K562 (cell line): ENCODE results near the gene SEC61G. TPM values are rescaled to one million over a fixed set of nuclear protein-coding genes. Genes with fewer than 3 reads are reported as not detected.

Experiments
- CXXC5 ChIP-seq: fragments of 250-450 bp; sonication (Bioruptor Pico); IDR thresholded peaks from 2 replicates; pipeline ENCODE4 v1.8.0; 2022; ENCODE audit warnings: inconsistent platforms, mild to moderate bottlenecking, moderate library complexity
- ELF4 ChIP-seq: fragments of 450-650 bp; formaldehyde crosslinking; IDR thresholded peaks from 2 replicates; pipeline ENCODE4 v1.4.0; 2022; ENCODE audit warnings: missing genetic modification characterization
- FOS ChIP-seq: IDR thresholded peaks from 3 replicates; pipeline ENCODE4 v1.6.1; 2011; ENCODE audit not compliant: insufficient read length; ENCODE audit errors: extremely low read depth
- FOXJ2 ChIP-seq: fragments of 200-800 bp; sonication (Bioruptor generic); IDR thresholded peaks from 2 replicates; pipeline ENCODE4 v1.6.1; 2016; ENCODE audit warnings: missing genetic modification characterization, missing compliant biosample characterization
- GTF2F1 ChIP-seq: IDR thresholded peaks from 2 replicates; pipeline ENCODE4 v1.6.1; 2011; ENCODE audit warnings: low read depth, low read length, improper control_type of control experiment
- JUND ChIP-seq, 2 experiments: IDR thresholded peaks; 2 replicates in 1 of 2; 3 replicates in 1 of 2; pipeline ENCODE4 v1.6.1; 2011; ENCODE audit warnings: borderline replicate concordance in 2 of 2, low read depth in 2 of 2, low read length in 2 of 2, improper control_type of control experiment in 1 of 2, missing biosample characterization in 1 of 2, missing genetic modification characterization in 1 of 2, missing genetic modification reagents in 1 of 2
- MEF2D ChIP-seq: conservative IDR thresholded peaks from 2 replicates; pipeline ENCODE4 v1.6.1; 2016; ENCODE audit warnings: low read depth, missing genetic modification characterization, missing compliant biosample characterization
- MEIS2 ChIP-seq: fragments of 450-650 bp; IDR thresholded peaks from 2 replicates; pipeline ENCODE4 v1.6.1; 2014; ENCODE audit warnings: mild to moderate bottlenecking; ENCODE audit not compliant: partially characterized antibody
- NR2C1 ChIP-seq, 2 experiments: fragments of 450-650 bp; IDR thresholded peaks; 2 replicates each; pipeline ENCODE4 v1.6.1; 2017; ENCODE audit warnings: mild to moderate bottlenecking in 2 of 2, antibody characterized with exemption in 1 of 2, inconsistent platforms in 1 of 2, missing compliant biosample characterization in 1 of 2, missing genetic modification characterization in 1 of 2
- NR2C2 ChIP-seq, 2 experiments: fragments of 200-800 bp in 1 of 2; sonication (Bioruptor generic) in 1 of 2; sonication (generic) in 1 of 2; formaldehyde crosslinking in 1 of 2; IDR thresholded peaks; 2 replicates each; pipeline versions ENCODE4 v1.6.1 to v1.8.0; 2016 to 2022; ENCODE audit warnings: mild to moderate bottlenecking in 1 of 2, missing compliant biosample characterization in 1 of 2, missing genetic modification characterization in 1 of 2, missing genetic modification reagents in 1 of 2
- PHF8 ChIP-seq: fragments of 200-600 bp; sonication (generic); IDR thresholded peaks from 2 replicates; pipeline ENCODE4 v1.6.1; 2012; ENCODE audit warnings: mixed run types, mild to moderate bottlenecking, inconsistent platforms, low read length, moderate library complexity, borderline replicate concordance
- STAT5A ChIP-seq: IDR thresholded peaks from 2 replicates; pipeline ENCODE4 v1.6.1; 2012; ENCODE audit warnings: low read length, inconsistent platforms, borderline replicate concordance
- TAF9B ChIP-seq: fragments of 450-650 bp; IDR thresholded peaks from 2 replicates; pipeline ENCODE4 v1.6.1; 2018; ENCODE audit warnings: mild to moderate bottlenecking; ENCODE audit not compliant: partially characterized antibody
- ZNF3 ChIP-seq: fragments of 250-450 bp; sonication (Bioruptor Pico); IDR thresholded peaks from 2 replicates; pipeline ENCODE4 v1.5.0; 2021; ENCODE audit warnings: mild to moderate bottlenecking, moderate library complexity
- ZNF584 ChIP-seq: fragments of 200-800 bp; sonication (Bioruptor generic); IDR thresholded peaks from 2 replicates; pipeline ENCODE4 v1.6.1; 2016; ENCODE audit warnings: low read depth, mild to moderate bottlenecking, missing genetic modification characterization, missing compliant biosample characterization
- ZNF764 ChIP-seq: fragments of 250-450 bp; sonication (Bioruptor Pico); IDR thresholded peaks from 2 replicates; pipeline ENCODE4 v1.4.0; 2020; ENCODE audit warnings: low read depth, mild to moderate bottlenecking, moderate library complexity
- polyA plus RNA-seq, 8 experiments: library from polyadenylated mRNA; depleted of rRNA in 4 of 8; stranded (reverse) in 5 of 8; unstranded in 3 of 8; fragments of >200 nt; fragmentation: Nextera tagmentation in 2 of 8; fragmentation: Illumina TruSeq in 1 of 8; extraction: Ambion mirVana in 2 of 8; extraction: Trizol in 1 of 8; gene quantifications; 2 replicates each; pipeline versions ENCODE4 v1.2.1 to v1.2.3, GENCODE V29; 2011 to 2014; ENCODE audit warnings: inconsistent platforms in 1 of 8, missing spikeins in 1 of 8
- total RNA-seq, 7 experiments: library from RNA; depleted of rRNA in 6 of 7; stranded (reverse); fragments of >200 nt in 6 of 7; fragmentation: Illumina TruSeq in 2 of 7; extraction: Trizol in 2 of 7; gene quantifications; 2 replicates each; pipeline versions ENCODE4 v1.2.1 to v1.2.3, GENCODE V29; 2011 to 2021; ENCODE audit warnings: low replicate concordance in 1 of 7
- TF ChIP-seq, protein P1 (sequence below), 3 experiments: IDR thresholded peaks in 2 of 3; conservative IDR thresholded peaks in 1 of 3; 2 replicates each; pipeline ENCODE4 v1.5.1; 2011 to 2012; ENCODE audit warnings: low read length in 3 of 3, mild to moderate bottlenecking in 3 of 3, control low read depth in 2 of 3, improper control_type of control experiment in 1 of 3, inconsistent platforms in 1 of 3, low read depth in 1 of 3, mixed read lengths in 1 of 3, moderate library complexity in 1 of 3; ENCODE audit not compliant: insufficient read depth in 2 of 3
- TF ChIP-seq, protein P2 (sequence below): fragments of 450-650 bp; IDR thresholded peaks from 2 replicates; pipeline ENCODE4 v1.6.1; 2016; ENCODE audit warnings: mild to moderate bottlenecking
- TF ChIP-seq, protein P3 (sequence below): IDR thresholded peaks from 2 replicates; pipeline ENCODE4 v1.6.1; 2011; ENCODE audit not compliant: insufficient read length; ENCODE audit errors: extremely low read depth
- TF ChIP-seq, protein P4 (sequence below): sonication (generic); formaldehyde crosslinking; IDR thresholded peaks from 2 replicates; pipeline ENCODE4 v1.8.0; 2022; ENCODE audit warnings: missing genetic modification reagents, mild to moderate bottlenecking, borderline replicate concordance

Gene SEC61G
- total and polyA plus RNA-seq, 9 of the 15 experiments (the other 6 are each of a cell fraction or from before 2014, with no cell fraction given) = 138 to 565 (median 223) TPM

DNA sequence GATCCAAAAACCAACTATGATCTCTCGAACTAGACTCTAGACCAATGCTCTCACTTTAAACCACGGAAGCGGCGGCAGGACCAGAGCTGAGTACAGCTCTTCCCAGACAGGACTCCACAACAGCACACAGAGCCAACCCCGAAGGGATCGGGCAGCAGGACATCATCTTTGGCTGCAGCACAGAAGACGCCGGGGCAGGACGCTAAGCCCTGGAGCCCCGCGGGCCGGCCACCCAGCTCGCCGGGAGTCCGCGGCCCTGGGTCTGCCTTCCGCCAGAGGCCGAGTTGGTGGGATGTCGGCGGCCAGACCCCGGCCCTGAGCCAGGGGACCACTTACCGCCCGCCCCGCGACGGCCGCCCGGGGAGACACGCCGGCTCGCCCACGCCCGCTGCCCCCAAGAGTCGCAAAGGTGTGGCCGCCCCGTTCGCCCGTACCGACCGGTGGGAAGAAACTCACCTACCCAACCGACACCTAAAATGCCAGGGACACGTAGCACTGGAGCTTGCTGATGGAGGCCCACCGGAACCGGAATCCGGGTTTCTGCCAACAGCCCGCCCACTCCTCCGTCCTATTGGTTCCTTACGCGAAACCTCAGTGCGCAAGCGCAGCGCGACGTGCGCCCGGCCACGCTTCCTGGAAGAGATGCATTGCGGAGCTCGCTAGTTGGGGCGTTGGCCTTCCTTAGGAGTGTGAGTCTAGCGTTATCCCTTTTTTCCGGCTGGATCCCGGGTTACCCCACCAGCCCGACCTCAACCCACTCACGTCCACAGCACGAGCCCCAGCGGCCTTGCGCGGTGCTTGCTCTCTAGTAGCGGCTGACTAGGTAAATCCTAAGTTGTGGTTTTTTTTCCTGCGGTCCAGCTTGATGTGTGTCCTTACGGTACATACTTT, at the start of gene SEC61G (continued):
- TF ChIP-seq, protein P1, sequence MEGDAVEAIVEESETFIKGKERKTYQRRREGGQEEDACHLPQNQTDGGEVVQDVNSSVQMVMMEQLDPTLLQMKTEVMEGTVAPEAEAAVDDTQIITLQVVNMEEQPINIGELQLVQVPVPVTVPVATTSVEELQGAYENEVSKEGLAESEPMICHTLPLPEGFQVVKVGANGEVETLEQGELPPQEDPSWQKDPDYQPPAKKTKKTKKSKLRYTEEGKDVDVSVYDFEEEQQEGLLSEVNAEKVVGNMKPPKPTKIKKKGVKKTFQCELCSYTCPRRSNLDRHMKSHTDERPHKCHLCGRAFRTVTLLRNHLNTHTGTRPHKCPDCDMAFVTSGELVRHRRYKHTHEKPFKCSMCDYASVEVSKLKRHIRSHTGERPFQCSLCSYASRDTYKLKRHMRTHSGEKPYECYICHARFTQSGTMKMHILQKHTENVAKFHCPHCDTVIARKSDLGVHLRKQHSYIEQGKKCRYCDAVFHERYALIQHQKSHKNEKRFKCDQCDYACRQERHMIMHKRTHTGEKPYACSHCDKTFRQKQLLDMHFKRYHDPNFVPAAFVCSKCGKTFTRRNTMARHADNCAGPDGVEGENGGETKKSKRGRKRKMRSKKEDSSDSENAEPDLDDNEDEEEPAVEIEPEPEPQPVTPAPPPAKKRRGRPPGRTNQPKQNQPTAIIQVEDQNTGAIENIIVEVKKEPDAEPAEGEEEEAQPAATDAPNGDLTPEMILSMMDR (IDR thresholded peaks at IDR 0.05 in 2 of 3, conservative IDR thresholded peaks at IDR 0.05 in 1 of 3; ENCODE audit: insufficient read depth in 2 of 3, low read depth in 1 of 3, low read length in 3 of 3) = no peak
- 0 out of 2 replicates have a peak, but pooled peaks have one; percentile 32 for TF ChIP-seq ELF4 (CRISPR knock-in tag)
- TF ChIP-seq JUND (IDR thresholded peaks at IDR 0.05; ENCODE audit: borderline replicate concordance, low read depth, low read length) = peak; percentile 34; the same call in 1 of the 2 replicates
- no peak; the same call in 2 of the 3 replicates for TF ChIP-seq JUND (tag; IDR thresholded peaks at IDR 0.05; ENCODE audit: borderline replicate concordance, low read depth, low read length)
- TF ChIP-seq CXXC5 (CRISPR knock-in tag) = peak; percentile 80
- peak; percentile 68 for TF ChIP-seq FOS
- TF ChIP-seq MEF2D = no peak
- TF ChIP-seq, protein P2, sequence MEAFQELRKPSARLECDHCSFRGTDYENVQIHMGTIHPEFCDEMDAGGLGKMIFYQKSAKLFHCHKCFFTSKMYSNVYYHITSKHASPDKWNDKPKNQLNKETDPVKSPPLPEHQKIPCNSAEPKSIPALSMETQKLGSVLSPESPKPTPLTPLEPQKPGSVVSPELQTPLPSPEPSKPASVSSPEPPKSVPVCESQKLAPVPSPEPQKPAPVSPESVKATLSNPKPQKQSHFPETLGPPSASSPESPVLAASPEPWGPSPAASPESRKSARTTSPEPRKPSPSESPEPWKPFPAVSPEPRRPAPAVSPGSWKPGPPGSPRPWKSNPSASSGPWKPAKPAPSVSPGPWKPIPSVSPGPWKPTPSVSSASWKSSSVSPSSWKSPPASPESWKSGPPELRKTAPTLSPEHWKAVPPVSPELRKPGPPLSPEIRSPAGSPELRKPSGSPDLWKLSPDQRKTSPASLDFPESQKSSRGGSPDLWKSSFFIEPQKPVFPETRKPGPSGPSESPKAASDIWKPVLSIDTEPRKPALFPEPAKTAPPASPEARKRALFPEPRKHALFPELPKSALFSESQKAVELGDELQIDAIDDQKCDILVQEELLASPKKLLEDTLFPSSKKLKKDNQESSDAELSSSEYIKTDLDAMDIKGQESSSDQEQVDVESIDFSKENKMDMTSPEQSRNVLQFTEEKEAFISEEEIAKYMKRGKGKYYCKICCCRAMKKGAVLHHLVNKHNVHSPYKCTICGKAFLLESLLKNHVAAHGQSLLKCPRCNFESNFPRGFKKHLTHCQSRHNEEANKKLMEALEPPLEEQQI = no peak
- no peak for TF ChIP-seq NR2C1 (IDR thresholded peaks at IDR 0.05)
- TF ChIP-seq NR2C1 (tag; IDR thresholded peaks at IDR 0.05) = no peak
- TF ChIP-seq, protein P3, sequence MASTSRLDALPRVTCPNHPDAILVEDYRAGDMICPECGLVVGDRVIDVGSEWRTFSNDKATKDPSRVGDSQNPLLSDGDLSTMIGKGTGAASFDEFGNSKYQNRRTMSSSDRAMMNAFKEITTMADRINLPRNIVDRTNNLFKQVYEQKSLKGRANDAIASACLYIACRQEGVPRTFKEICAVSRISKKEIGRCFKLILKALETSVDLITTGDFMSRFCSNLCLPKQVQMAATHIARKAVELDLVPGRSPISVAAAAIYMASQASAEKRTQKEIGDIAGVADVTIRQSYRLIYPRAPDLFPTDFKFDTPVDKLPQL = no peak
- no peak for TF ChIP-seq GTF2F1
- TF ChIP-seq PHF8 = peak; percentile 95
- no peak for TF ChIP-seq NR2C2 (CRISPR knock-in tag; IDR thresholded peaks at IDR 0.05)
- TF ChIP-seq NR2C2 (tag; IDR thresholded peaks at IDR 0.05) = no peak
- peak; percentile 83 for TF ChIP-seq MEIS2
- peak; percentile 63; the same call in 1 of the 2 replicates for TF ChIP-seq ZNF764 (CRISPR knock-in tag)
- TF ChIP-seq FOXJ2 (tag) = no peak
- TF ChIP-seq STAT5A = no peak; the same call in 1 of the 2 replicates
- TF ChIP-seq ZNF3 = no peak
- TF ChIP-seq, protein P4, sequence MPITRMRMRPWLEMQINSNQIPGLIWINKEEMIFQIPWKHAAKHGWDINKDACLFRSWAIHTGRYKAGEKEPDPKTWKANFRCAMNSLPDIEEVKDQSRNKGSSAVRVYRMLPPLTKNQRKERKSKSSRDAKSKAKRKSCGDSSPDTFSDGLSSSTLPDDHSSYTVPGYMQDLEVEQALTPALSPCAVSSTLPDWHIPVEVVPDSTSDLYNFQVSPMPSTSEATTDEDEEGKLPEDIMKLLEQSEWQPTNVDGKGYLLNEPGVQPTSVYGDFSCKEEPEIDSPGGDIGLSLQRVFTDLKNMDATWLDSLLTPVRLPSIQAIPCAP = no peak
- no peak for TF ChIP-seq ZNF584 (CRISPR knock-in tag)
- TF ChIP-seq TAF9B = peak; percentile 76
